Endothelial cell of umbilical vein (primary cell): ENCODE data around the gene PLBD2. TPM values are rescaled to one million over a fixed set of nuclear protein-coding genes. Genes with fewer than 3 reads are reported as not detected.

Experiments used
- BruUV-seq: library from RNA; stranded (reverse); fragments of 400-500 nt; replicated peaks from 2 replicates; lab custom pipeline; 2021; lab: Mats Ljungman, UMichigan
- CTCF ChIA-PET: fragments of 300-600, 350-600 bp; sonication (Branson Sonifier 250); formaldehyde crosslinking; loops from one replicate; lab custom pipeline; 2021; ENCODE audit warnings: antibody characterized with exemption, inconsistent platforms; lab: Charles Lee
- POLR2A ChIA-PET: fragments of 300-600, 350-600 bp; sonication (Branson Sonifier 250); formaldehyde crosslinking; loops from one replicate; lab custom pipeline; 2021; ENCODE audit warnings: antibody characterized with exemption, inconsistent platforms; lab: Charles Lee
- DNase-seq: peaks from one replicate; pipeline ENCODE4 v3.0.0-alpha.2; 2011; ENCODE audit warnings: low read depth, low spot score
- FAIRE-seq: peaks from 2 replicates; lab custom pipeline; 2011; peaks lifted over from hg19 to GRCh38; lab: Jason Lieb, UNC
- H2AFZ ChIP-seq: 2 replicates; pipeline ENCODE4 v1.6.0; 2012; ENCODE audit warnings: low read depth, low read length, control low read depth, inconsistent platforms
- H3K27ac ChIP-seq: 2 replicates; pipeline ENCODE4 v1.5.1; 2011; ENCODE audit warnings: low read depth, mild to moderate bottlenecking, control low read depth, low read length, moderate library complexity; ENCODE audit not compliant: insufficient read depth
- H3K27me3 ChIP-seq, 2 experiments: 2 replicates each; pipeline versions ENCODE4 v1.6.0 to v1.6.1; 2011; ENCODE audit warnings: low read length in 2 of 2, mixed read lengths in 1 of 2; ENCODE audit not compliant: control insufficient read depth in 2 of 2, insufficient read depth in 2 of 2
- H3K36me3 ChIP-seq, 2 experiments: 2 replicates in 1 of 2; 3 replicates in 1 of 2; pipeline ENCODE4 v1.5.1; 2011; ENCODE audit warnings: low read length in 2 of 2, mild to moderate bottlenecking in 1 of 2, moderate library complexity in 1 of 2; ENCODE audit not compliant: control insufficient read depth in 2 of 2, insufficient read depth in 2 of 2; ENCODE audit errors: extremely low read depth in 1 of 2
- H3K4me1 ChIP-seq: 3 replicates; pipeline ENCODE4 v1.5.1; 2011; ENCODE audit warnings: mild to moderate bottlenecking, low read length; ENCODE audit not compliant: control insufficient read depth, insufficient read depth; ENCODE audit errors: extremely low read depth
- H3K4me2 ChIP-seq: 2 replicates; pipeline ENCODE4 v1.6.1; 2011; ENCODE audit warnings: low read length, control low read depth, mixed read lengths; ENCODE audit not compliant: insufficient read depth
- H3K4me3 ChIP-seq, 3 experiments: fragments of 200-600 bp in 1 of 3; sonication (generic), shearing (Covaris generic) in 1 of 3; replicated peaks in 1 of 3; 2 replicates each; pipeline ENCODE4 v1.5.1; 2011 to 2016; ENCODE audit warnings: control low read depth in 3 of 3, low read length in 3 of 3, mild to moderate bottlenecking in 2 of 3, inconsistent platforms in 1 of 3, low read depth in 1 of 3, moderate library complexity in 1 of 3; ENCODE audit not compliant: insufficient read depth in 1 of 3
- H3K79me2 ChIP-seq: 2 replicates; pipeline ENCODE4 v1.6.0; 2012; ENCODE audit warnings: low read length, inconsistent platforms; ENCODE audit not compliant: control insufficient read depth, insufficient read depth
- H3K9ac ChIP-seq: replicated peaks from 2 replicates; pipeline ENCODE3; 2011; ENCODE audit warnings: low read length, control low read depth; ENCODE audit not compliant: insufficient read depth; ENCODE audit errors: extremely low read depth
- H3K9me1 ChIP-seq: replicated peaks from 3 replicates; pipeline ENCODE4 v1.6.0; 2011; ENCODE audit warnings: mild to moderate bottlenecking, low read length; ENCODE audit not compliant: control insufficient read depth, insufficient read depth; ENCODE audit errors: extremely low read depth
- H3K9me3 ChIP-seq: replicated peaks from 2 replicates; pipeline ENCODE4 v1.5.1; 2012; ENCODE audit warnings: low read length, inconsistent platforms; ENCODE audit not compliant: control insufficient read depth, insufficient read depth
- H4K20me1 ChIP-seq: replicated peaks from 2 replicates; pipeline ENCODE3; 2011; ENCODE audit warnings: mild to moderate bottlenecking, low read length; ENCODE audit not compliant: control insufficient read depth, insufficient read depth; ENCODE audit errors: extremely low read depth
- EZH2 ChIP-seq: IDR thresholded peaks from 2 replicates; pipeline ENCODE4 v1.6.1; 2012; ENCODE audit warnings: borderline replicate concordance, low read depth, mild to moderate bottlenecking, moderate library complexity, low read length, inconsistent platforms; ENCODE audit not compliant: severe bottlenecking
- FOS ChIP-seq: IDR thresholded peaks from 2 replicates; pipeline ENCODE4 v1.6.1; 2011; ENCODE audit warnings: mild to moderate bottlenecking, low read length, moderate library complexity, borderline replicate concordance; ENCODE audit not compliant: insufficient read depth
- GATA2 ChIP-seq: IDR thresholded peaks from 2 replicates; pipeline ENCODE4 v1.7.0; 2011; ENCODE audit warnings: low read depth, mild to moderate bottlenecking, moderate library complexity, mixed read lengths, low read length; ENCODE audit not compliant: insufficient read length, insufficient read depth
- JUN ChIP-seq: IDR thresholded peaks from 2 replicates; pipeline ENCODE4 v1.6.1; 2011; ENCODE audit warnings: borderline replicate concordance, low read depth; ENCODE audit not compliant: insufficient read length, insufficient read depth
- MYC ChIP-seq: IDR thresholded peaks from one replicate; pipeline ENCODE4 v1.6.1; 2011; ENCODE audit warnings: mild to moderate bottlenecking, low read depth, low read length
- POLR2A ChIP-seq: IDR thresholded peaks from 2 replicates; pipeline ENCODE4 v1.6.1; 2012; ENCODE audit warnings: low read depth, mild to moderate bottlenecking, control low read depth, low read length
- POLR2AphosphoS5 ChIP-seq: IDR thresholded peaks from 2 replicates; pipeline ENCODE4 v1.6.1; 2012; ENCODE audit warnings: low read depth, mild to moderate bottlenecking, control low read depth, low read length, moderate library complexity; ENCODE audit not compliant: insufficient read depth
- dilution Hi-C: fragments of 300-500 bp; cut with MboI; formaldehyde crosslinking; loops from one replicate; pipeline ENCODE4 v1.15.0; 2019; ENCODE audit warnings: low sequenced_read_pairs; ENCODE audit not compliant: extremely low pct_ligation_motif_present
- intact Hi-C: fragments of 100-400 bp; cut with micrococcal nuclease; formaldehyde crosslinking; loops from one replicate; pipeline ENCODE4 v1.10.0; 2022
- polyA plus RNA-seq, 4 experiments: library from polyadenylated mRNA; depleted of rRNA in 3 of 4; stranded (reverse) in 3 of 4; unstranded in 1 of 4; fragments of >200 nt; gene quantifications; 2 replicates each; pipeline versions ENCODE4 v1.2.1 to v1.2.3, GENCODE V29; 2011 to 2012; ENCODE audit warnings: missing spikeins in 1 of 4
- total RNA-seq: library from RNA; stranded (reverse); gene quantifications from 2 replicates; pipeline ENCODE4 v1.2.3, GENCODE V29; 2021
- TF ChIP-seq, protein P1 (sequence below): IDR thresholded peaks from 2 replicates; pipeline ENCODE4 v1.6.1; 2011; ENCODE audit not compliant: insufficient read depth, insufficient read length
- TF ChIP-seq, protein P2 (sequence below), 2 donors: IDR thresholded peaks; 1 replicate in 1 of 2; 2 replicates in 1 of 2; pipeline ENCODE4 v1.5.1; 2011; ENCODE audit warnings: low read length in 2 of 2, mild to moderate bottlenecking in 2 of 2, moderate library complexity in 2 of 2, control low read depth in 1 of 2, inconsistent platforms in 1 of 2, low read depth in 1 of 2; ENCODE audit not compliant: insufficient read depth in 1 of 2; ENCODE audit errors: extremely low read depth in 1 of 2

PLBD2 gene
- total and polyA plus RNA-seq, 2 donors (not counting 3 experiments of a cell fraction or from before 2014, with no cell fraction given): 24.4 to 46.8 TPM

GRCh38 chr12:113424456-113424855, 66.1 kb downstream of the PLBD2 start:
- no peak overlapping the region for H3K4me3 ChIP-seq
- H3K79me2 ChIP-seq: no peaks in the 10 kb centered on the region
- peaks cover 7% of the 10 kb centered on the region for H3K4me1 ChIP-seq
- DNase-seq (no peak), FAIRE-seq (no peak)
- no peak overlapping the region for H3K9ac ChIP-seq
- no peak overlapping the region for H2AFZ ChIP-seq
- BruUV-seq: no TSS peak
- dilution Hi-C loops (no loop called here), intact Hi-C loops (loop anchor here (2.0 kb wide), 1 partner anchor 376 kb away; no protein-coding TSS in a partner anchor)
- H3K36me3 ChIP-seq: no peaks in the 10 kb centered on the region
- no peaks in the 10 kb centered on the region for H3K9me1 ChIP-seq
- no peak overlapping the region for H3K4me2 ChIP-seq
- ChIA-PET POLR2A (interaction anchor here (0.6 kb wide), 1 partner anchor 227 kb away, joined by 7 read pairs; no protein-coding TSS in a partner anchor), CTCF (interaction anchor here (0.6 to 2.8 kb wide), 21 partner anchors 8 to 524 kb away, joined by 3 to 42 read pairs (median 6); partner anchors contain the start of genes RITA1, SDS and TPCN1)
- TF ChIP-seq FOS (no peak), GATA2 (no peak), POLR2A (no peak), EZH2 (no peak), JUN (no peak), MYC (no peak), POLR2AphosphoS5 (no peak)
- TF ChIP-seq, protein P1, sequence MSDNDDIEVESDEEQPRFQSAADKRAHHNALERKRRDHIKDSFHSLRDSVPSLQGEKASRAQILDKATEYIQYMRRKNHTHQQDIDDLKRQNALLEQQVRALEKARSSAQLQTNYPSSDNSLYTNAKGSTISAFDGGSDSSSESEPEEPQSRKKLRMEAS: no peak
- TF ChIP-seq, protein P2, sequence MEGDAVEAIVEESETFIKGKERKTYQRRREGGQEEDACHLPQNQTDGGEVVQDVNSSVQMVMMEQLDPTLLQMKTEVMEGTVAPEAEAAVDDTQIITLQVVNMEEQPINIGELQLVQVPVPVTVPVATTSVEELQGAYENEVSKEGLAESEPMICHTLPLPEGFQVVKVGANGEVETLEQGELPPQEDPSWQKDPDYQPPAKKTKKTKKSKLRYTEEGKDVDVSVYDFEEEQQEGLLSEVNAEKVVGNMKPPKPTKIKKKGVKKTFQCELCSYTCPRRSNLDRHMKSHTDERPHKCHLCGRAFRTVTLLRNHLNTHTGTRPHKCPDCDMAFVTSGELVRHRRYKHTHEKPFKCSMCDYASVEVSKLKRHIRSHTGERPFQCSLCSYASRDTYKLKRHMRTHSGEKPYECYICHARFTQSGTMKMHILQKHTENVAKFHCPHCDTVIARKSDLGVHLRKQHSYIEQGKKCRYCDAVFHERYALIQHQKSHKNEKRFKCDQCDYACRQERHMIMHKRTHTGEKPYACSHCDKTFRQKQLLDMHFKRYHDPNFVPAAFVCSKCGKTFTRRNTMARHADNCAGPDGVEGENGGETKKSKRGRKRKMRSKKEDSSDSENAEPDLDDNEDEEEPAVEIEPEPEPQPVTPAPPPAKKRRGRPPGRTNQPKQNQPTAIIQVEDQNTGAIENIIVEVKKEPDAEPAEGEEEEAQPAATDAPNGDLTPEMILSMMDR (IDR thresholded peaks at IDR 0.05; ENCODE audit: extremely low read depth in 1 of 2, insufficient read depth in 1 of 2, low read depth in 1 of 2, low read length in 2 of 2): no peak
- no peaks in the 10 kb centered on the region for H3K27me3 ChIP-seq
- no peak overlapping the region for H3K27ac ChIP-seq
- no peaks in the 10 kb centered on the region for H3K9me3 ChIP-seq
- H4K20me1 ChIP-seq: no peaks in the 10 kb centered on the region
